B cell (primary cell): ENCODE data around the gene POMT2. TPM values are rescaled to one million over a fixed set of nuclear protein-coding genes. Genes with fewer than 3 reads are reported as not detected.

Source experiments
- ATAC-seq: fragments of 200-7000 bp; cut with Tn5 transposase; one replicate; pipeline ENCODE4 v1.10.0; 2021; ENCODE audit warnings: low read depth, mild to moderate bottlenecking, moderate number of reproducible peaks, moderate library complexity
- CTCF ChIA-PET: fragments of 350-600 bp; sonication (Branson Sonifier 250); formaldehyde crosslinking; loops from one replicate; lab custom pipeline; 2021; ENCODE audit warnings: antibody characterized with exemption, inconsistent platforms; lab: Charles Lee
- POLR2A ChIA-PET: fragments of 350-600 bp; sonication (Branson Sonifier 250); formaldehyde crosslinking; loops from one replicate; lab custom pipeline; 2021; ENCODE audit warnings: antibody characterized with exemption; lab: Charles Lee
- DNase-seq: peaks from one replicate; pipeline ENCODE4 v3.0.0; 2013
- H2AFZ ChIP-seq: 2 replicates; pipeline ENCODE4 v1.6.1; 2012; ENCODE audit warnings: mild to moderate bottlenecking, low read depth, low read length; ENCODE audit not compliant: insufficient read depth, poor library complexity, severe bottlenecking
- H3K27ac ChIP-seq, 2 donors: 1 replicate in 1 of 2; 2 replicates in 1 of 2; pipeline ENCODE4 v1.5.1; 2012 to 2013; ENCODE audit warnings: low read length in 2 of 2, mild to moderate bottlenecking in 2 of 2, moderate library complexity in 1 of 2
- H3K27me3 ChIP-seq, 4 experiments: fragments of 200-600 bp in 1 of 4; sonication (generic) in 1 of 4; replicated peaks in 1 of 4; 1 replicate in 2 of 4; 2 replicates in 2 of 4; pipeline versions ENCODE4 v1.6.1 to v1.7.0; 2013 to 2016; ENCODE audit warnings: low read length in 3 of 4, mild to moderate bottlenecking in 2 of 4, mixed read lengths in 1 of 4, moderate library complexity in 1 of 4; ENCODE audit not compliant: insufficient read depth in 4 of 4, control insufficient read depth in 3 of 4; ENCODE audit errors: control extremely low read depth in 1 of 4
- H3K36me3 ChIP-seq, 2 experiments: replicated peaks in 1 of 2; 1 replicate in 1 of 2; 2 replicates in 1 of 2; pipeline versions ENCODE4 v1.6.1 to v1.7.1; 2013; ENCODE audit warnings: low read length in 1 of 2; ENCODE audit not compliant: insufficient read depth in 2 of 2, control insufficient read depth in 1 of 2; ENCODE audit errors: control extremely low read depth in 1 of 2, extremely low read depth in 1 of 2
- H3K4me1 ChIP-seq, 2 donors: fragments of 200-600 bp in 1 of 2; sonication (generic) in 1 of 2; 1 replicate in 1 of 2; 2 replicates in 1 of 2; pipeline versions ENCODE4 v1.5.1 to v1.6.1; 2013 to 2017; ENCODE audit warnings: low read length in 2 of 2; ENCODE audit not compliant: control insufficient read depth in 2 of 2, insufficient read depth in 2 of 2
- H3K4me2 ChIP-seq: replicated peaks from 2 replicates; pipeline ENCODE3; 2012; ENCODE audit warnings: mild to moderate bottlenecking, low read depth, low read length; ENCODE audit not compliant: poor library complexity, severe bottlenecking
- H3K4me3 ChIP-seq, 5 experiments: fragments of 200-600 bp in 1 of 5; sonication (generic) in 1 of 5; 1 replicate in 3 of 5; 2 replicates in 2 of 5; pipeline versions ENCODE4 v1.5.1 to v1.7.0; 2011 to 2016; ENCODE audit warnings: low read length in 4 of 5, mild to moderate bottlenecking in 4 of 5, low read depth in 2 of 5, control low read depth in 1 of 5, moderate library complexity in 1 of 5; ENCODE audit not compliant: insufficient read depth in 1 of 5; ENCODE audit errors: control extremely low read depth in 1 of 5, extremely low read depth in 1 of 5
- H3K79me2 ChIP-seq: fragments of 200-600 bp; sonication (generic); one replicate; pipeline ENCODE4 v1.6.0; 2016; ENCODE audit warnings: low read length; ENCODE audit not compliant: control insufficient read depth, insufficient read depth
- H3K9ac ChIP-seq: fragments of 200-600 bp; sonication (generic); 2 replicates; pipeline ENCODE4 v1.6.1; 2017; ENCODE audit warnings: mild to moderate bottlenecking, low read length, moderate library complexity
- H3K9me3 ChIP-seq, 3 donors: one replicate each; pipeline versions ENCODE4 v1.6.1 to v1.7.1; 2013; ENCODE audit warnings: low read length in 2 of 3; ENCODE audit not compliant: control insufficient read depth in 2 of 3, insufficient read depth in 1 of 3; ENCODE audit errors: control extremely low read depth in 1 of 3
- H4K20me1 ChIP-seq: 2 replicates; pipeline ENCODE4 v1.6.0; 2012; ENCODE audit warnings: mild to moderate bottlenecking, low read length; ENCODE audit not compliant: insufficient read depth, control insufficient read depth, poor library complexity, severe bottlenecking
- H3K27ac Mint-ChIP-seq: one replicate; pipeline ENCODE4 v1.8.0; 2021; ENCODE audit warnings: mixed read lengths
- H3K27me3 Mint-ChIP-seq: one replicate; pipeline ENCODE4 v1.8.0; 2021; ENCODE audit warnings: mixed read lengths
- H3K4me1 Mint-ChIP-seq: one replicate; pipeline ENCODE4 v1.8.0; 2021; ENCODE audit warnings: mixed read lengths
- H3K4me3 Mint-ChIP-seq: one replicate; pipeline ENCODE4 v1.8.0; 2021; ENCODE audit warnings: mixed read lengths
- H3K9me3 Mint-ChIP-seq: one replicate; pipeline ENCODE4 v1.8.0; 2022; ENCODE audit warnings: mixed read lengths; ENCODE audit not compliant: insufficient read depth
- EZH2 ChIP-seq: IDR thresholded peaks from 2 replicates; pipeline ENCODE4 v1.6.1; 2012; ENCODE audit warnings: borderline replicate concordance, low read depth, mild to moderate bottlenecking, moderate library complexity, low read length; ENCODE audit not compliant: insufficient read depth, poor library complexity, severe bottlenecking
- WGBS: methylation state at CpG from one replicate; pipeline ENCODE4 v1.1.5; 2013; ENCODE audit warnings: missing lambda C conversion rate; ENCODE audit not compliant: insufficient coverage; 5-methylcytosine and 5-hydroxymethylcytosine counted together
- intact Hi-C: fragments of 100-400 bp; cut with micrococcal nuclease; formaldehyde crosslinking; loops from one replicate; pipeline ENCODE4 v1.10.0; 2022
- polyA plus RNA-seq: library from polyadenylated mRNA; depleted of rRNA; stranded (reverse); fragments of >200 nt; gene quantifications from 2 replicates; pipeline ENCODE4 v1.2.3, GENCODE V29; 2012
- total RNA-seq, 2 donors: library from RNA; stranded (reverse); fragments of 120-200 nt in 1 of 2; gene quantifications; 1 replicate in 1 of 2; 2 replicates in 1 of 2; pipeline versions ENCODE4 v1.2.3 to v1.2.4, GENCODE V29; 2013 to 2022
- TF ChIP-seq, protein P1 (sequence below): fragments of 200-600 bp; IDR thresholded peaks from one replicate; pipeline ENCODE4 v1.8.0; 2022; ENCODE audit warnings: antibody characterized with exemption, mild to moderate bottlenecking

Gene POMT2
- total and polyA plus RNA-seq, 2 donors (not counting 1 experiment from before 2014, with no cell fraction given): 14.3 to 36.6 TPM

DNA sequence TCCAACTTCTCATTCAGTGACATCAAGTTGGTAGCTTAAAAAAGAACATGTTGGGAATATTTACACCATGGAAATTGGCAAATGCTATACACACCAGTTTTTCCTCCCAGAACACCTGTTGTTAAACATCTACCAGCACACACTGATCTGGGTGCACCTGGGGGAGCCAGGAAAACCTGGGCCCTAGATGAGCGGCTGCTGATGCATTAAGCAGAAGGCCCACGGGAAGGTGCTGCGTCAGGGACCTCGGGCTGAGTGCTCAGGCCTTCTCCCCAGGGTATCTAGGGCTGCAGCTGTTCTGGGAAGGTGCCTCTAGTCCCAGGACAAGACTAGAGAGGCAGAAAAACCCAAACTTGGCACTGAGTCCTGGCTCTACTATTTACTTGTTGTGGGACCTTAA, 46.9 kb downstream of the POMT2 start:
- ATAC-seq (no peak), DNase-seq (no peak)
- Histone ChIP-seq H3K27ac (no peak overlapping the region), H4K20me1 (no peaks in the 10 kb centered on the region), H3K36me3 (peaks cover 0 to 2% of the 10 kb centered on the region in 2 experiments), H3K4me3 (no peak overlapping the region), H3K4me2 (no peak overlapping the region), H3K4me1 (peaks cover 0 to 10% of the 10 kb centered on the region in 2 donors), H3K9ac (no peak overlapping the region), H3K79me2 (no peaks in the 10 kb centered on the region), H3K27me3 (peaks cover 0 to 27% (median 8%) of the 10 kb centered on the region in 4 experiments), H2AFZ (no peak overlapping the region), H3K9me3 (no peaks in the 10 kb centered on the region)
- peaks cover 11% of the 10 kb centered on the region for H3K4me1 Mint-ChIP-seq
- no peak for TF ChIP-seq EZH2
- TF ChIP-seq, protein P1, sequence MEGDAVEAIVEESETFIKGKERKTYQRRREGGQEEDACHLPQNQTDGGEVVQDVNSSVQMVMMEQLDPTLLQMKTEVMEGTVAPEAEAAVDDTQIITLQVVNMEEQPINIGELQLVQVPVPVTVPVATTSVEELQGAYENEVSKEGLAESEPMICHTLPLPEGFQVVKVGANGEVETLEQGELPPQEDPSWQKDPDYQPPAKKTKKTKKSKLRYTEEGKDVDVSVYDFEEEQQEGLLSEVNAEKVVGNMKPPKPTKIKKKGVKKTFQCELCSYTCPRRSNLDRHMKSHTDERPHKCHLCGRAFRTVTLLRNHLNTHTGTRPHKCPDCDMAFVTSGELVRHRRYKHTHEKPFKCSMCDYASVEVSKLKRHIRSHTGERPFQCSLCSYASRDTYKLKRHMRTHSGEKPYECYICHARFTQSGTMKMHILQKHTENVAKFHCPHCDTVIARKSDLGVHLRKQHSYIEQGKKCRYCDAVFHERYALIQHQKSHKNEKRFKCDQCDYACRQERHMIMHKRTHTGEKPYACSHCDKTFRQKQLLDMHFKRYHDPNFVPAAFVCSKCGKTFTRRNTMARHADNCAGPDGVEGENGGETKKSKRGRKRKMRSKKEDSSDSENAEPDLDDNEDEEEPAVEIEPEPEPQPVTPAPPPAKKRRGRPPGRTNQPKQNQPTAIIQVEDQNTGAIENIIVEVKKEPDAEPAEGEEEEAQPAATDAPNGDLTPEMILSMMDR: no peak
- peaks cover 21% of the 10 kb centered on the region for H3K27me3 Mint-ChIP-seq
- no peak overlapping the region for H3K27ac Mint-ChIP-seq
- no peak overlapping the region for H3K4me3 Mint-ChIP-seq
- WGBS: 36% methylated on average over 4 of the region's 4 CpGs
- no peaks in the 10 kb centered on the region for H3K9me3 Mint-ChIP-seq
- ChIA-PET POLR2A (no interaction called here), CTCF (interaction anchor here (1.2 kb wide), 1 partner anchor 42 kb away, joined by 3 read pairs; no protein-coding TSS in a partner anchor)
- intact Hi-C loops: no loop called here

DNA sequence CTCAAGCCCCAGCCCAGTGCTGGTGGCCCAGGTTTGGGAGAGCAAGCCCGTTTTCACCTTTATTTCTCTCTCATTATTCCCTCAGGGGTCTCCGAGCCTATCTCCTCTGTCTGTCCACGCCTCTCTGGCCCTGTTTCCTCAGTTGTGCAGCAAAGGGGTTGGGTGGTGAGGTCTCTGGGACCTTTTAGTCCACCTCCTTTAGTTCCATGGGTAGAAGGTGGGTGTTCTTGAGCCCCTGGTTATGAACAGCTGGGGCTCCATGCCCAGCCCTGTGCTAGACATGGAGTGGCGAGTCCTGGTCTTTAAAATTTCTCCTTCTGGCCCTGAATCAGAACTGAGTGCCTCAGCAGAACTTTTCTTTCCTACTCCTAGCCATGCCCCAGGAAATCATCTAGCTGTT, 48.4 kb downstream of the POMT2 start:
- no peaks in the 10 kb centered on the region for H3K79me2 ChIP-seq
- no peaks in the 10 kb centered on the region for H3K36me3 ChIP-seq
- H3K27me3 ChIP-seq: peaks cover 0 to 35% (median 8%) of the 10 kb centered on the region in 4 experiments
- no peak overlapping the region for H3K27ac Mint-ChIP-seq
- DNase-seq: no peak
- no peak overlapping the region for H3K4me2 ChIP-seq
- CTCF ChIA-PET: no interaction called here
- WGBS: 100% methylated on average over 1 of the region's 4 CpGs
- H3K9me3 Mint-ChIP-seq: no peaks in the 10 kb centered on the region
- no peak overlapping the region for H2AFZ ChIP-seq
- H4K20me1 ChIP-seq: no peaks in the 10 kb centered on the region
- intact Hi-C loops: no loop called here
- peaks cover 33% of the 10 kb centered on the region for H3K27me3 Mint-ChIP-seq
- peaks cover 0 to 11% (median 0%) of the 10 kb centered on the region in 3 donors for H3K9me3 ChIP-seq
- H3K4me1 Mint-ChIP-seq: peaks cover 12% of the 10 kb centered on the region
- POLR2A ChIA-PET: no interaction called here
- no peak for ATAC-seq
- TF ChIP-seq, protein P1: no peak
- TF ChIP-seq EZH2: no peak
- H3K27ac ChIP-seq: no peak overlapping the region
- H3K4me1 ChIP-seq: peaks cover 0 to 10% of the 10 kb centered on the region in 2 donors
- no peak overlapping the region for H3K9ac ChIP-seq
- H3K4me3 ChIP-seq: no peak overlapping the region
- H3K4me3 Mint-ChIP-seq: no peak overlapping the region
